SK-MEL-5 (cell line): ENCODE measurements around the gene ZNF775. TPM values are rescaled to one million over a fixed set of nuclear protein-coding genes. Genes with fewer than 3 reads are reported as not detected.
A peak's percentile ranks its signal among the peaks of the same experiment; 100 is the strongest.

Experiments
- DNase-seq: peaks from one replicate; pipeline ENCODE4 v3.0.0-alpha.2; 2016; ENCODE audit warnings: low read depth, low spot score
- in situ Hi-C: cut with HindIII; loops from 2 replicates; pipeline ENCODE4 v1.10.0; 2016; ENCODE audit warnings: low sequenced_read_pairs, high pct_unique_total_duplicates, low pct_unique_long_range_greater_than_20kb
- total RNA-seq: library from RNA; depleted of rRNA; stranded (reverse); fragments of >200 nt; shearing (Covaris generic); gene quantifications from 2 replicates; pipeline ENCODE4 v1.2.3, GENCODE V29; 2014

Gene ZNF775
- total RNA-seq, 1 experiment from 2014 or later = 10.4 TPM

DNA sequence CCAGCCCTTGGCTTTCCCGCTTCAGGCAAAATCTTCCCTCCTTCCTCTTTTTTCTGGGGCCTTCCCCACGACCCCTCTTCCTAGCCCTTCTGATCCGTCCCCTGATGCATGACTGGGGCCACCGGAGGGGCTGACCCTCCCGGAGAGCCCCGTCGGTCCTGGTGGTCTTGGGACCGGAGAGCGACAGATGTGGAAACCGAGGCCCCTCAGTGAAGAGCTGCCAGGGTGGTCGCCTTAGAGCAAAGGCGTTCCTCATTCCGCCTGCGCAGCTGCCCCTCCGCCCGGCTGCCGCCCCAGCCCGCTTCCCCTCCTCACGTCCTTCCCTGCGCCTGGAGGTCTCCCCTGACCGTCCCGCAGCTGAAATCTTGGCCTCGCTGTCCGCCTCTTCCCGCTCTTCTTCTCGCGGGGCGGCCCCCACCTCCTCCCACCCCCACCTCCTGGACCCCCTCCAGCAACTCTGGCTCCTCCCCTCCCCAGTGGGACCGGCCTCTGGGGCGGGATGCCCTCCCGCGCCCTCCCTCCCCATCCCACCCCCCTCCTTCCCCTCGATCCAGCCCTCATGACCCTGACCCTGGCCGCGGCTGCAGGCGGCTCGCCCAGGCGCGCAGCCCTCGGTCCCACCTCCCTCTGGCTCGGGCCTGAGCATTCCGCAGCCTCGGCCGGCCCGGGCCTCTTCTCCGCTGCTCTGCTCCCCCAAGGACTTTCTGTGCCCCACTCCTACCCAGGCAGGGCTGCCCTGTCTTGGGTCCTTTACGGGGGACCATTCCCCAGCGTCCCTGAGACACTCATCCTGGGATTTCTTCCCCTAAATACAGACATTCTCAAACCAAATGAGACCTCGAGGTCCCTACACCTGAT, 37.6 kb upstream of the ZNF775 start, which contains the start of gene RARRES2:
Gene RARRES2 (minus strand): TSS at position 367 of the 858 bp plus-strand sequence. CDS start 1,020 bp downstream, outside the sequence.
- in situ Hi-C loops = no loop called here
- DNase-seq = no peak

DNA sequence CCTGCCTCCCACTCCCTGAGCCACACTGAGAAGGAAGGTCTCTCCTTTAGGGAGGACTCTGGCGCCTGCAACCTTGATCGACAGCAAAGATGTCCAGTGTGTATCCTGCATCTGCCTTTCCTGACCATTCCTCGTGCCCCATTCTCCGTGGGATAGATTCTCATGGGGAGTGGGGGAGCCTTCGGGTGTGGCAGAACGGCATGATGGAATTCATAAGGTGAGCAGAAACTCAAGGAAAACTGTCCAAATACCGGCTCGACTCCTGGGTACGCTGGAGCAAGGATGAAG, 37.1 kb upstream of the ZNF775 start:
- no peak for DNase-seq
- in situ Hi-C loops = no loop called here

DNA sequence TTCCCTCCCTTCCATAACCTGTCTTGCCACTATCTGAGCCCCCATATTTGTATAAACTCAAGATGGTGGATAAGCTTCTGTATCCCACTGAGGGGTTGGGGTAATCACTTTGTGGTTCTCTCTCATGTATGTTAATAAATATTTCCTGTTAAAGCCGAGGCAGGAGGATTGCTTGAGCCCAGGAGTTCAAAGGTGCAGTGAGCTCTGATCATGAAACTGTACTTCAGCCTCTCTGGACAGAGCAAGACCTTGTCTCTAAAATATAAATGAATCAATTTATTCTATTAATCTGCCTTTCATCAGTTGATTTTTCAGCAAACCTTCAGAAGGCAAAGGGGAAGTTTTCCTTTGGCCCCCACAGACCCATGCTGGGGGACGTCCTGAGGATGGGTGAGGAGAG, 35.9 kb upstream of the ZNF775 start:
- in situ Hi-C loops = no loop called here
- DNase-seq = no peak

DNA sequence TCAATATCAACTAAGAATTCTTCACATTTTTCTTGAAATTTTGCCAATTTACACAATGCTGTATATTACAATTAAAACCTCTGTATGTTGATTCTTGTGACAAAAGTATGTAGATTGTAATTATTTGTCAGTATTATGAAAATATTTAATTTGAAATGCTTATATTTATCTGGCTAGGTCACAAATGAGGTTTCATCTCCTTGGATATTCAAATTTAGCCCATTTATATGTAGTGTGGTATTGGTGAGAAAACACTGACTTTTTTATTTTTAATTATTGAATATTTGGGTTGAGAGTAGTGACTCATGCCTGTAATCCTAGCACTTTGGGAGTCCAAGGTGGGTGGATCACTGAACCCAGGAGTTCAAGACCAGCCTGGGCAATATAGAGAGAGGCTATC, 34.8 kb upstream of the ZNF775 start:
- in situ Hi-C loops = no loop called here
- no peak for DNase-seq

DNA sequence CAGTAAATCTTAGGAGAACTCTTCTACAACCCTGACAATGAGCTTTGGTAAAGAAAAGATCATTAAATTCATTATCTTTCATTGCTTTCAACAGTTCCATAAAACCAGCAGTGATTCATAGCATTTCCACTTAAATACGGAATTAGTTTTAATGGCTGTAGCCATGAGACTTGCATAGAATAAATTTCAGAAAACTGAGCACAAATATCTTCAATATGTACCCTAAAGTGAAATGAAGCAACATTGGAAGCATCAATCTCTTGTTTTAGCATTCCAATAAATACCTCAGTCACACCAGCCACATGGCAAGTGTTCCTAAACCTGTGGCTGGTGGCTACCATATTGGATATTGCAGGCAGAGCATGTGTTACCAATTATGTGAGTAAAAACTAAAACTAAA, 34.1 kb upstream of the ZNF775 start:
- no peak for DNase-seq
- in situ Hi-C loops = no loop called here

DNA sequence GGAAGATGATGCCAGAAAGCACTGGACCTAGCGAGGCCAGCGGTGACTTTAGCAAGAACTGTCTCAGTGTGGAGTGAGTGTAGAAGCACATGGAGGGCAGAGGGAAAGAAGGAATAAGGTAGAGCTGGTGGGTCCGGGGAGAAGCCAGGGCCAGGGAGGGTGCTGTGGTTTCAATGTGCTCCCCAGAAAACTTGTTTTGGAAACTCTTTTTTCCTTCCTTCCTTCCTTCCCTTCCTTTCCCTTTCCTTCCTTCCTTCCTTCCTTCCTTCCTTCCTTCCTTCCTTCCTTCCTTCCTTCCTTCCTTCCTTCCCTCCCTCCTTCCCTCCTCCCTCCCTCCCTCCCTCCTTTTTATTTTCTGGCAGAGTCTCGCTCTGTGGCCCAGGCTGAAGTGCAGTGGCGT, 32.2 kb upstream of the ZNF775 start:
- no peak for DNase-seq
- in situ Hi-C loops = no loop called here

DNA sequence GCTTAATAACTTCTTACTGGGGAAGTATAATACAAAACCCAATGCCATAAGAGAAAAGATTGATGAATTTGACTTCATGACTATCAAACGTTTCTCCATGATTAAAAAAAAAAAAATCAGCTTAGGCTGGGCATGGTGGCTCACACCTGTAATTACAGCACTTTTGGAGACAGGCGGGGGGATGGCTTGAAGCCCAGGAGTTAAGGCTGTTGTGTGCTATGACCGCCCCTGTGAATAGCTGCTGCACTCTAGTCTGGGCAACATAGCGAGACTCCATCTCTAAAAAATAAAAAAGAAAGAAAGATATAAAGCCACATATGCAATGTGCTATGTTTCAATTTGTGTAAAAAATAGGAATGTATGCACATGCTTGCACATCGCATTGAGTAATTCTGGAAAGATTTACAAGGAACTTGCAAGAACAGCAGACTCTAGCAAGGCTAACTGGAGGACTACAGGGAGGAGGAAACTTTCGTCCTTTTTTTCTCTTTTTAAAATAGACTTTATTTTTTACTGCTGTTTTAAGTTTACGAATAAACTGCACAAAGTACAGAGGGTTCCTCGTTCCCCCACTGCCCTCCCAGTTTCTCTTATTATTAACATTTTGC, 27.4 kb upstream of the ZNF775 start:
- in situ Hi-C loops = no loop called here
- no peak for DNase-seq

DNA sequence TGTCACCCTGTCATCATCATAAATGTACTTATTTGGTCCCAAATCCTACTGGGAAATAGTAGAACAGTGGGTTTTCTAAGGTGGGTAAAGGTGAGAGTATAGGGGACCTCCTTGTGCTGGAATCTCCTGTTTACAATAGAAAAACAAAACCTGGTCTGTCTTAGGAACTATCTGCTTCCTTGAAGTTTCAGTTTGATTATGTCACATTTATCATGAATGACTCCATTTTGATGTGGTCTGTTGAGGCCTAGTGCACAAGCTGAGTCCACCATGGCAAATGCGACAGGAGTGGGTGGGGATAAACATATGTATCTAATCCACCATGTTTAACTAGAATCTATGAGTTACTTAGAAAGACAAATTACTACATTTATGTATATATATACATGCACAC, 23.5 kb upstream of the ZNF775 start:
- in situ Hi-C loops = no loop called here
- DNase-seq = no peak

DNA sequence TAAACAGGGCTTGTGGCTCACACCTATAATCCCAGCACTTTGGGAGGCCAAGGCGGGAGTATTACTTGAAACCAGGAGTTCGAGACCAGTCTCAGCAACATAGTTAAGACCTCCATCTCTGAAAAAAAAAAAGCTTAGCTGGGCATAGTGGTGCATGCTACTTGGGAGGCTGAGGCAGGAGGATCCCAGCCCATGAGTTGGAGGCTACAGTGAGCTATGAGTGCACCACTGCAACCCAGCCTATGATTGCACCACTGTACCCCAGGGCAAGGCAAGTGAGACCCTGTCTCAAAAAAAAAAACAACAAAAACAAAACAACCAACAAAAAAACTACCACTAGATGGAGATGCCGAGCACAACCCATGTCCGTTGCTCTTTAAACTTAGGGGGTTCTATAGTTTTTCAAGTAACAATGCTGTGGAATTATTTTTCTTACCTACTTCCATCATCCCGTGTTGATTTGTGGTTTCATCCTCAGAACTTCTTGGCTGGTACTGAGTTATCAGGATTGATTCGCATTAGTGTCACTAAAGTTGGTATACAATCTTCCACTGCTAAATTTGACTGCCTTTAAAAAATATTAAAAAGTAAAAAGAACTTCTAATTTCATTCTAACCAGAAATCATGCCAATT, 22.7 kb upstream of the ZNF775 start:
- peak; percentile 64 for DNase-seq
- in situ Hi-C loops = no loop called here

DNA sequence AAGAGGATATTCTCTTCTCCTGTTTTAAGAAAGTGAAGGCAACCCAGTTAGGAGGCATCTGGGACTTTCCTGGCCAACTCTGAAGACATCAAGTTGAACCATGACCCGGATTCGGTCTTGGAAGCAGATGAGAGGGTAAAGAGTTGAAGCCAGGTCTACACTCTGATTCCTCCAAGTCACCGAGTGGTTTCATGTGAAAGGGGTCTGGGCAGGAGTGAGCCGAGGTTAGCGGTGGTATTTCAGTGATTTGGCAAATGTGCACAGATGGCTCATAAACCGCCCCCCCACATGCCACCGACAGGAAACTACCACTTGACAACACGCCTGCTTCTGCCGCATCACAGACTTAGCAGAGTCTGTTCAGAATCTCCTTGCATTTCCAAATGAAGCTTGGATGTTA, 21.9 kb upstream of the ZNF775 start:
- in situ Hi-C loops = no loop called here
- DNase-seq = no peak

DNA sequence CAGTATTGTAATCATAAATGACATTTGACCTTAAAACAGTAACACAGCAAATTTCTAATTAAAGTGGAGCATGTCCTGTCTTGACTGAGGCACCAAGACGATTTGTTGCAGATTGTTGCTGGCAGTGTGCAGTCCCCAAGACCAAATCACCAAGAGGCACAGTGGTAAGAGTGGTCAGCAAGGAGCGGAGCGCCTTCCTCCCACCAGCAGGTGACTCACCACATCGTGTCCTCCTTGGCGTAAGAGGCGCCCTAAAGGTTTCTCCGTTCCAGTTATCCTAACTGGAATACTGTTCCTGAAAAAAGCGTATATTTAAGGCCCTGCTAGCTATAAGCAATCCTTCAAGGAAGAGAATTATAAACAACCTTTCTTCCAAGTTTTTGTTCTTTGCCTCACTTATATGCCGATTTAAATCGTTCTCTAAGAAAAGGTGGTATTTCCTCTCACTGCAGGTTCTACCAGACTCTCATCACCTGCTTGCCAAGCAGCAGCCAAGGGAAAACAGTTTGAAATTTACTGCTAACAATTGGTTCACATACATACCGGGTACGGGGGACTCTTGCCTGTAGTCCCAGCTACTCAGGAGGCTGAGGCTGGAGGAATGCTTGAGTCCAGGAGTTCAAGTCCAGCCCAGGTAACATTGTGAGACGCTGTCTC, 21.2 kb upstream of the ZNF775 start:
- in situ Hi-C loops = no loop called here
- DNase-seq = no peak

DNA sequence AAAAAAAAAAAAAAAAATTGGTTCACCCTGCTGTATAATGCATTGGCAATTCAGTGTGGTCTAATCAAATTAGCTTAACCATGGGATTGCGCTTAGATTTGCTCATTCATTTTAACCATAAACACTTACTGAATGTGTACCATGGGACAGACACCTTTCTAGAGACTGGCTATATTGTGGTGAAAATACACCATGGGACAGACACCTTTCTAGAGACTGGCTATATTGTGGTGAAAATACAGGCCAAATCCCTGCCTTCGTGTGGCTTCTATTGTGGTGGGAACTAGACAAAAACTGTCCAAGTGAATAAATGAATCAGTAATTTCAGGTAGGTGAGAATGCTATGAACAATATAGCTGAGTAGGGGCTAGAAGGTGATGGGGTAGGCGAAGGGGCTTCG, 20.7 kb upstream of the ZNF775 start:
- in situ Hi-C loops = no loop called here
- DNase-seq = no peak

DNA sequence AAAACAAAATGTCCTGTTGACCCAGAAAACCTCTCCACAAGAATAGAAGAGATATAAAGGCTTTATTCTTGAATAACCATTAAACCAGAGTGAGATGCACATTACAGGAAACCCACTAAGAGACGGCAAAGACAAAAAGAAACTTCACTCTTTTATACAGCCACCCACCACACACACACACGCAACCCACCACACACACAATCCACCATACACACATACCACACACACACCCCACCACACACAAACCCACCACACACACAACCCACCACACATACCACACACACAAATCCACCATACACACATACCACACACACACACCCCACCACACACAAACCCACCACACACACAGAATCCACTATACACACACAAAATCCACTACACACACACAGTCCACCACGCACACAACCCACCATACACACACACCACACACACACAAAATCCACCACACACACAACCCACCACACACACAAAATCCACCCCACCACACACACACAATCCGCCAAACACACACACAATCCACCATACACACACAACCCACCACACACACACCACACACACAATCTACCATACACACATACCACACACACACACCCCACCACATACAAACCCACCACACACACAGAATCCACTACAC, 20.0 kb upstream of the ZNF775 start:
- in situ Hi-C loops = no loop called here
- DNase-seq = no peak

DNA sequence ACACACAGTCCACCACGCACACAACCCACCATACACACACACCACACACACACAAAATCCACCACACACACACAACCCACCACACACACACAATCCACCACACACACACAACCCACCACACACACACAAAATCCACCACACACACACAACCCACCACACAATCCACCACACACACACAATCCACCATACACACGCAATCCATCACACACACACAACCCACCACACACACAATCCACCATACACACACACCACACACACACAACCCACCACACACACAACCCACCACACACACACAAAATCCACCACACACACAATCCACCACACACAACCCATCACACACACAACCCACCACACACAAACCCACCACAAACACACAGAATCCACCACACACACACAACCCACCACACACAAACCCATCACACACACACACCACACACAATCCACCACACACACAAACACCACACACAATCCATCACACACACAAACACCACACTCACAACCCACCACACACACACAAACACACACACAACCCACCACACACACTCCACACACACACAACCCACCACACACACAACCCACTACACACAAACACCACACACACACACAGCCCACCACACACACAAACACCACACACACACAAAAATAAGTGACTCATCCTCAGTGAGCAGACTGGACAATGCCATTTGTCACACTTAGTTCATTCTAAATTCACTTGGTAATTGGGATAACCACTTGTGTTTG, 19.3 kb upstream of the ZNF775 start:
- no peak for DNase-seq
- in situ Hi-C loops = no loop called here

DNA sequence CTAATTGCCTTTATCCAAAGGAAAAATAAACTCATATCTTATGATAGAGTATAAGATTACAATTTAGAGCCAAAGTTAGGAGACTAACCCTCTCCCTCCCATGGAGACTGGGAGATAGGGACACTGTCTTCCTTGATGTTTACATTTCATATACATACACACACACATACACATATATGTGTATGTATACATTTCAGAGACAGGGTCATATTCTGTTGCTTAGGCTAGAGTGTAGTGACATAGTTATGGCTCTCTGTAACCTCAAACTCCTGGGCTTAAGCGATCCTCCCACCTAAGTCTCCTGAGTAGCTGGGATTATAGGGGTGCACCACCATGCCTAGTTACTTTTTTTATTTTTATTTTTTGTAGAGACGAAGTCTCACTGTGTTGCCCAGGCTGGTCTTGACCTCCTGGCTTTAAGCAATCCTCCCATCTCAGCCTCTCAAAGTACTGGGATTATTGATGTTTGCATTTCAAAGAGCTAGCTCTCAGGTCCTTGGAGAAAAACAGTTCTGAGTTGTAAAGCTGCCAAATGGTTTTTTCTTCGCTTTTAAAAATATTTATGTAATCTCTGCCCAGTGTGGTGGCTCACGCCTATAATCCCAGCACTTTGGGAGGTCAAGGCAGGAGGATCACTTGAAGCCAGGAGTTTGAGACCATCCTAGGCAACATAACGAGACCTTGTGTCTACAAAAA, 18.6 kb upstream of the ZNF775 start:
- in situ Hi-C loops = no loop called here
- DNase-seq = no peak

DNA sequence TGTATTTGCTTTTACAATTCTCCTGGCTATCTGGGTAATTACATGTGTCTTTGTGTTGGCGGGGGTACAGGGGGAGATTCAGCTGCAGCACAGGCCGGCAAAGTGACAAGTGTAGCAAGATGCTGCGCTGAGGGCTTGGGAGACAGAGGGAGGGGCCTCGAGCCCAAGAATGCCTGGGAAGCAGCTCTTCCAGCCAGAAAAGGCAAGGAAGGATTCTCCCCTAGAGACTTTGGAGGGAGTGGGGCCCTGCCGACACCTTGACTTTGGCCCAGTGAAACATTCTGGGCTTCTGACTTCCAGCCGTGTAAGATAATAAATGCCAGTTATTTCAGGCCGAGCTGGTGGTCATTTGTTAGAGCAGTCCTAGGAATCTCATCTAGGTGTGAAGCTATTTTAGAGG, 17.7 kb upstream of the ZNF775 start:
- DNase-seq = no peak
- in situ Hi-C loops = no loop called here
